ENCODE results near the gene MACROH2A1.

MACROH2A1 gene

GRCh38 chr5:135375040-135375793 lies 23.8 kb downstream of the MACROH2A1 start:
- TF ChIP-seq, protein P1, sequence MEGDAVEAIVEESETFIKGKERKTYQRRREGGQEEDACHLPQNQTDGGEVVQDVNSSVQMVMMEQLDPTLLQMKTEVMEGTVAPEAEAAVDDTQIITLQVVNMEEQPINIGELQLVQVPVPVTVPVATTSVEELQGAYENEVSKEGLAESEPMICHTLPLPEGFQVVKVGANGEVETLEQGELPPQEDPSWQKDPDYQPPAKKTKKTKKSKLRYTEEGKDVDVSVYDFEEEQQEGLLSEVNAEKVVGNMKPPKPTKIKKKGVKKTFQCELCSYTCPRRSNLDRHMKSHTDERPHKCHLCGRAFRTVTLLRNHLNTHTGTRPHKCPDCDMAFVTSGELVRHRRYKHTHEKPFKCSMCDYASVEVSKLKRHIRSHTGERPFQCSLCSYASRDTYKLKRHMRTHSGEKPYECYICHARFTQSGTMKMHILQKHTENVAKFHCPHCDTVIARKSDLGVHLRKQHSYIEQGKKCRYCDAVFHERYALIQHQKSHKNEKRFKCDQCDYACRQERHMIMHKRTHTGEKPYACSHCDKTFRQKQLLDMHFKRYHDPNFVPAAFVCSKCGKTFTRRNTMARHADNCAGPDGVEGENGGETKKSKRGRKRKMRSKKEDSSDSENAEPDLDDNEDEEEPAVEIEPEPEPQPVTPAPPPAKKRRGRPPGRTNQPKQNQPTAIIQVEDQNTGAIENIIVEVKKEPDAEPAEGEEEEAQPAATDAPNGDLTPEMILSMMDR (IDR thresholded peaks at IDR 0.05; ENCODE audit: low read depth, low read length, missing control alignments): no peak
- H3K4me3 ChIP-seq (ENCODE audit: low read depth, low read length): no peak overlapping the region
- DNase-seq (ENCODE audit: low read depth): no peak
- in situ Hi-C loops (cut with HindIII; ENCODE audit: low sequenced_read_pairs): no loop called here

- no peak overlapping the region for H3K4me3 ChIP-seq (ENCODE audit: low read depth, low read length)
- in situ Hi-C loops (cut with HindIII; ENCODE audit: low sequenced_read_pairs): no loop called here
- TF ChIP-seq, protein P1 (IDR thresholded peaks at IDR 0.05; ENCODE audit: low read depth, low read length, missing control alignments): no peak
- no peak for DNase-seq (ENCODE audit: low read depth)
These were observed 25.1 kb downstream of the MACROH2A1 start for GRCh38 chr5:135373736-135374515.

DNA sequence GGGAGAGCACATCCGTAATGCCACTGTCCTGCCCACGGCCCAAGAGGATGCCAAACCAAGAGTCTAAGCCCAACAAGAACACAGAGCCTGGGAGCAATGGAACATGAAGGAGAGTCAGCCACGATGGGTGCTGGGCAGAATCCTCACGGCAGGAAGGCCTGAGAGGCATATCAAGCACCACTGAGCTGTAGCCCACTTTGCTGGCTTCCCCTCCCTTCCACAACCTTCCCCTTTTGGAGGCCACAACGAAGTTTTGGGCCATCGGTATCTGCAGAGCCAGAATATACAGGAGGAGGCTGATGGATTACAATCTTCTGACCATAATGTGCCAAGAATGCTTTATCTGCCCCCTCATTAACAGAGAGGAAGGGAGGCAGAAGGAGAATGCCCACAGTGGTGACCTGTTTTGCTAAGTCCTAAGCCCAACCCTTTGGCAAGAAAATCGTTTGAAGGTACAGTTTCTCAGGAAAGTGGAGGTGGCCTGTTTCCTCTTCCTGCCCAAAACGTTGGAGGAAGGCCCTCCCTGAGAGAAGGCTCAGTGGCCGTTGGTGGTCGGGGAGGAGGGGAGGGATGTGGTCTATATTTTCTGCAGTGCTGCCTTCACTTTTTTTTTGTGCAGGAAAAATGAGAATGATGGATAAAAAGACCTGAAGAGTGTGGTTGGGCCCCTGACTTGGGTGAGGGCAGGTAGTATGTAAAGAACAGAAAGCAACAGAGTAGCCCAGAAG lies 26.2 kb downstream of the MACROH2A1 start:
- TF ChIP-seq, protein P1 (IDR thresholded peaks at IDR 0.05; ENCODE audit: low read depth, low read length, missing control alignments): no peak
- H3K4me3 ChIP-seq (ENCODE audit: low read depth, low read length): no peak overlapping the region
- DNase-seq (ENCODE audit: low read depth): no peak
- in situ Hi-C loops (cut with HindIII; ENCODE audit: low sequenced_read_pairs): no loop called here

GRCh38 chr5:135371622-135372232 lies 27.3 kb downstream of the MACROH2A1 start:
- no peak overlapping the region for H3K4me3 ChIP-seq (ENCODE audit: low read depth, low read length)
- TF ChIP-seq, protein P1 (IDR thresholded peaks at IDR 0.05; ENCODE audit: low read depth, low read length, missing control alignments): no peak
- in situ Hi-C loops (cut with HindIII; ENCODE audit: low sequenced_read_pairs): no loop called here
- no peak for DNase-seq (ENCODE audit: low read depth)

DNA sequence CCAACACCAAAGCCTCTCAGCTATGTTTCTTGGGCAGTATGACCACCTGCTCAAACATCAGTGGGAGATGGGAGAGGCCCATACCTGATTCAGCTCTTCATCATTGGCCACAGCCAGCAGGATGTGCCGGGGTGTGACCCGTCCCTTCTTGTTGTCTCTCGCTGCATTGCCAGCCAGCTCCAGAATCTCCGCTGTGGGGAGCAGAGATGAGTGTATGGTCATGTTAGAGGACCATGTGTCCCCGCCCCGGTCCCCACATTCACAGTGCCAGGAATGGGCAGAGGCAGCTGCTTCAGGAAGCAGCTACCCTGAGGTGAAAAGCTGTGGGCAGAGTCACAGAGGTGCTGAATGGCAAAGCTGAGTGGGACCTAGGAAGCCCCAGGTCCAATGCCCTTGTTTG lies 29.1 kb downstream of the MACROH2A1 start:
- H3K4me3 ChIP-seq (ENCODE audit: low read depth, low read length): no peak overlapping the region
- TF ChIP-seq, protein P1 (IDR thresholded peaks at IDR 0.05; ENCODE audit: low read depth, low read length, missing control alignments): no peak
- no peak for DNase-seq (ENCODE audit: low read depth)
- in situ Hi-C loops (cut with HindIII; ENCODE audit: low sequenced_read_pairs): no loop called here

DNA sequence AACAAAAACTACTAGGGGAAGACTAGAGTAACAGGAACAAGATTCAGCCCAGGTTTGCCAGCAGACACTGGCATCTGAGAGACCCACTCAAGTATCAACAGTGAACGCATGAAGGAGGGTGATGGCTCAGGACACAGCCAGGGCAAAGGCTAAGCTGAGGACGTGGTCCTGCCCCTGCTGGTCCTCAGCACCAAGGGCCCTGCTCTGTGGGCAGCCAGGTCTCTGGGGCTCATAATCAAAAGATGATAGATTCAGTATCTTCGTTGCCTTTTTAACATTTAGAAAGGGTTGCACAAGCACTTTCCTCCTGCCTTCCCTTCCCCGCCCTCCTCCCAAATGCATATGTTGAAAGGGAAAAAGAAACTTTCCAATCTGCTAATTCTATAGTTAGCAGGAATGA lies 31.5 kb downstream of the MACROH2A1 start:
- TF ChIP-seq, protein P1 (IDR thresholded peaks at IDR 0.05; ENCODE audit: low read depth, low read length, missing control alignments): no peak
- in situ Hi-C loops (cut with HindIII; ENCODE audit: low sequenced_read_pairs): no loop called here
- no peak overlapping the region for H3K4me3 ChIP-seq (ENCODE audit: low read depth, low read length)
- DNase-seq (ENCODE audit: low read depth): no peak
